Tibial nerve (tissue), 4 donors: ENCODE measurements around the gene AGPAT3. TPM values are rescaled to one million over a fixed set of nuclear protein-coding genes. Genes with fewer than 3 reads are reported as not detected.

ENCODE experiments used
- DNase-seq, 2 donors: peaks; one replicate each; pipeline ENCODE4 v3.0.0-alpha.2; 2019; ENCODE audit warnings: low spot score in 2 of 2
- H3K27ac ChIP-seq, 4 donors: fragments of 200-600 bp; sonication (generic) in 3 of 4; one replicate each; pipeline ENCODE4 v1.5.1; 2017 to 2019; ENCODE audit warnings: mild to moderate bottlenecking in 1 of 4
- H3K27me3 ChIP-seq, 2 donors: fragments of 200-600 bp; sonication (generic) in 1 of 2; one replicate each; pipeline versions ENCODE4 v1.5.1 to v1.6.0; 2017 to 2019
- H3K36me3 ChIP-seq, 3 donors: fragments of 200-600 bp; sonication (generic); one replicate each; pipeline ENCODE4 v1.5.1; 2018 to 2019
- H3K4me1 ChIP-seq, 4 donors: fragments of 200-600 bp; sonication (generic) in 3 of 4; one replicate each; pipeline ENCODE4 v1.5.1; 2017 to 2019
- H3K4me3 ChIP-seq, 4 donors: fragments of 200-600 bp; sonication (generic) in 3 of 4; one replicate each; pipeline ENCODE4 v1.5.1; 2017 to 2019; ENCODE audit warnings: mild to moderate bottlenecking in 1 of 4, moderate library complexity in 1 of 4
- H3K9me3 ChIP-seq, 4 donors: fragments of 200-600 bp; sonication (generic) in 3 of 4; one replicate each; pipeline ENCODE4 v1.5.1; 2017 to 2019
- CTCF ChIP-seq, 5 experiments: fragments of 200-600 bp in 3 of 5; fragments of 450-650 bp in 2 of 5; sonication (generic) in 3 of 5; IDR thresholded peaks; one replicate each; pipeline ENCODE4 v1.5.1; 2016 to 2019; ENCODE audit warnings: antibody characterized with exemption in 5 of 5, mild to moderate bottlenecking in 3 of 5, moderate library complexity in 2 of 5
- EP300 ChIP-seq, 2 donors: sonication (generic); formaldehyde crosslinking; IDR thresholded peaks; one replicate each; pipeline ENCODE4 v1.6.1; 2017; ENCODE audit warnings: antibody characterized with exemption in 2 of 2, mild to moderate bottlenecking in 1 of 2
- POLR2A ChIP-seq, 2 donors: fragments of 450-650 bp; IDR thresholded peaks; one replicate each; pipeline ENCODE4 v1.6.1; 2017; ENCODE audit warnings: antibody characterized with exemption in 2 of 2, mild to moderate bottlenecking in 2 of 2, moderate library complexity in 2 of 2
- WGBS, 2 donors: methylation state at CpG; one replicate each; pipeline ENCODE4 v1.1.5; 2018; 5-methylcytosine and 5-hydroxymethylcytosine counted together
- total RNA-seq, 4 donors: library from RNA; depleted of rRNA; stranded (reverse); fragments of >200 nt; gene quantifications; one replicate each; pipeline ENCODE4 v1.1.0, GENCODE V29; 2016

Gene AGPAT3
- total RNA-seq, 4 donors from 2014 or later, result 29.9 to 45.6 (median 36.4) TPM

- Histone ChIP-seq H3K4me1 (peaks cover 0 to 47% (median 13%) of the 10 kb centered on the region in 4 donors), H3K4me3 (no peak overlapping the region), H3K36me3 (peaks cover 0 to 18% (median 0%) of the 10 kb centered on the region in 3 donors), H3K27me3 (no peaks in the 10 kb centered on the region), H3K9me3 (no peaks in the 10 kb centered on the region), H3K27ac (no peak overlapping the region)
- TF ChIP-seq CTCF (IDR thresholded peaks at IDR 0.05), result no peak
- DNase-seq, result no peak
- 83 to 86% methylated on average over 25 of the region's 25 CpGs for WGBS, 2 donors
Measured at GRCh38 chr21:43924421-43925095, 59.5 kb downstream of the AGPAT3 start.

GRCh38 chr21:43925096-43925481, 60.1 kb downstream of the AGPAT3 start:
- WGBS, 2 donors, result 61 to 77% methylated on average over 12 of the region's 13 CpGs
- no peak for TF ChIP-seq EP300 (IDR thresholded peaks at IDR 0.05)
- TF ChIP-seq POLR2A (IDR thresholded peaks at IDR 0.05), result no peak
- TF ChIP-seq CTCF (IDR thresholded peaks at IDR 0.05), result no peak
- no peaks in the 10 kb centered on the region for H3K9me3 ChIP-seq
- no peak overlapping the region for H3K27ac ChIP-seq
- H3K36me3 ChIP-seq, result peaks cover 0 to 19% (median 0%) of the 10 kb centered on the region in 3 donors
- no peaks in the 10 kb centered on the region for H3K27me3 ChIP-seq
- H3K4me3 ChIP-seq, result no peak overlapping the region
- peaks cover 0 to 47% (median 13%) of the 10 kb centered on the region in 4 donors for H3K4me1 ChIP-seq
- no peak for DNase-seq

- Histone ChIP-seq H3K27me3 (no peaks in the 10 kb centered on the region), H3K4me3 (no peak overlapping the region), H3K27ac (no peak overlapping the region), H3K4me1 (peaks cover 0 to 42% (median 13%) of the 10 kb centered on the region in 4 donors), H3K36me3 (peaks cover 0 to 19% (median 0%) of the 10 kb centered on the region in 3 donors), H3K9me3 (no peaks in the 10 kb centered on the region)
- no peak for DNase-seq
- 89% methylated on average over 14 of the region's 14 CpGs for WGBS, 2 donors
- TF ChIP-seq CTCF (IDR thresholded peaks at IDR 0.05) (no peak), POLR2A (IDR thresholded peaks at IDR 0.05) (no peak), EP300 (IDR thresholded peaks at IDR 0.05) (no peak)
Measured at GRCh38 chr21:43925609-43926008, 60.6 kb downstream of the AGPAT3 start.

- H3K4me1 ChIP-seq, result peaks cover 0 to 36% (median 13%) of the 10 kb centered on the region in 4 donors
Measured at GRCh38 chr21:43926196-43926595, 61.2 kb downstream of the AGPAT3 start.

More at GRCh38 chr21:43926196-43926595, 61.2 kb downstream of the AGPAT3 start:
- H3K9me3 ChIP-seq, result no peaks in the 10 kb centered on the region
- 91 to 92% methylated on average over 20 of the region's 20 CpGs for WGBS, 2 donors
- DNase-seq, result no peak
- H3K27ac ChIP-seq, result no peak overlapping the region
- H3K36me3 ChIP-seq, result peaks cover 0 to 19% (median 0%) of the 10 kb centered on the region in 3 donors
- no peaks in the 10 kb centered on the region for H3K27me3 ChIP-seq
- TF ChIP-seq CTCF (IDR thresholded peaks at IDR 0.05) (no peak), POLR2A (IDR thresholded peaks at IDR 0.05) (no peak), EP300 (IDR thresholded peaks at IDR 0.05) (no peak)
- no peak overlapping the region for H3K4me3 ChIP-seq
